Tibial artery (tissue), 4 donors: ENCODE results near the gene ERBB4.

Experiments used
- DNase-seq, 2 donors: peaks; one replicate each; pipeline ENCODE4 v3.0.0-alpha.2; 2019
- H3K27ac ChIP-seq, 2 donors: fragments of 200-600 bp; sonication (generic) in 1 of 2; 1 replicate in 1 of 2; 2 replicates in 1 of 2; pipeline ENCODE4 v1.5.1; 2018 to 2019; ENCODE audit warnings: mild to moderate bottlenecking in 1 of 2
- H3K27me3 ChIP-seq, 2 donors: fragments of 200-600 bp; sonication (generic) in 1 of 2; one replicate each; pipeline versions ENCODE4 v1.5.1 to v1.6.0; 2016 to 2019
- H3K36me3 ChIP-seq, 3 donors: fragments of 200-600 bp; sonication (generic) in 2 of 3; one replicate each; pipeline ENCODE4 v1.5.1; 2016 to 2019; ENCODE audit warnings: mild to moderate bottlenecking in 2 of 3
- H3K4me1 ChIP-seq, 4 donors: fragments of 200-600 bp; sonication (generic) in 2 of 4; 1 replicate in 3 of 4; 2 replicates in 1 of 4; pipeline ENCODE4 v1.5.1; 2016 to 2019
- H3K4me3 ChIP-seq, 2 donors: fragments of 200-600 bp; sonication (generic) in 1 of 2; 1 replicate in 1 of 2; 2 replicates in 1 of 2; pipeline ENCODE4 v1.5.1; 2018 to 2019; ENCODE audit warnings: mild to moderate bottlenecking in 2 of 2
- H3K9me3 ChIP-seq, 3 donors: fragments of 200-600 bp; sonication (generic) in 1 of 3; one replicate each; pipeline ENCODE4 v1.5.1; 2016 to 2019
- CTCF ChIP-seq, 2 experiments: fragments of 200-600 bp in 1 of 2; fragments of 450-650 bp in 1 of 2; IDR thresholded peaks; one replicate each; pipeline ENCODE4 v1.5.1; 2017 to 2019; ENCODE audit warnings: antibody characterized with exemption in 2 of 2, mild to moderate bottlenecking in 1 of 2, moderate library complexity in 1 of 2
- intact Hi-C: fragments of 100-400 bp; cut with DNase I; formaldehyde crosslinking; loops from one replicate; pipeline ENCODE4 v1.15.0; 2023; ENCODE audit warnings: low total_unique reads

The ERBB4 gene

GRCh38 chr2:212539072-212539880 lies 674 bp upstream of the ERBB4 start:
- no peaks in the 10 kb centered on the region for H3K36me3 ChIP-seq
- intact Hi-C loops, result no loop called here

GRCh38 chr2:212537726-212538304 lies 787 bp downstream of the ERBB4 start:
- Histone ChIP-seq H3K4me1 (peaks cover 0 to 34% (median 4%) of the 10 kb centered on the region in 4 donors), H3K36me3 (no peaks in the 10 kb centered on the region), H3K9me3 (no peaks in the 10 kb centered on the region), H3K27ac (peak overlapping the region; percentile 77 to 78), H3K27me3 (no peaks in the 10 kb centered on the region), H3K4me3 (peak overlapping the region; percentile 77 to 83)
- intact Hi-C loops, result no loop called here
- peak in 1 of 2 experiments; percentile 1 for TF ChIP-seq CTCF (IDR thresholded peaks at IDR 0.05)
- peak; percentile 23 to 69 for DNase-seq

More at GRCh38 chr2:212539072-212539880, 674 bp upstream of the ERBB4 start:
- Histone ChIP-seq H3K27ac (peak overlapping the region; percentile 77 to 78), H3K9me3 (no peaks in the 10 kb centered on the region), H3K27me3 (no peaks in the 10 kb centered on the region), H3K4me1 (peaks cover 0 to 22% (median 4%) of the 10 kb centered on the region in 4 donors), H3K4me3 (peak overlapping the region; percentile 77 to 83)
- no peak for TF ChIP-seq CTCF (IDR thresholded peaks at IDR 0.05)
- DNase-seq, result peak; percentile 81 to 92

GRCh38 chr2:212536817-212537725 lies 1.5 kb downstream of the ERBB4 start:
- Histone ChIP-seq H3K4me3 (peak overlapping the region; percentile 77 to 83), H3K27me3 (no peaks in the 10 kb centered on the region), H3K4me1 (peaks cover 0 to 41% (median 4%) of the 10 kb centered on the region in 4 donors), H3K9me3 (no peaks in the 10 kb centered on the region), H3K36me3 (no peaks in the 10 kb centered on the region), H3K27ac (peak overlapping the region; percentile 77 to 78)
- peak; percentile 28 to 65 for DNase-seq
- intact Hi-C loops, result no loop called here
- TF ChIP-seq CTCF (IDR thresholded peaks at IDR 0.05), result no peak

GRCh38 chr2:212535996-212536816 lies 2.4 kb downstream of the ERBB4 start:
- Histone ChIP-seq H3K4me3 (peak overlapping the region; percentile 77 to 83), H3K9me3 (no peaks in the 10 kb centered on the region)
- intact Hi-C loops, result no loop called here

More at GRCh38 chr2:212535996-212536816, 2.4 kb downstream of the ERBB4 start:
- peak overlapping the region; percentile 77 to 78 for H3K27ac ChIP-seq
- TF ChIP-seq CTCF (IDR thresholded peaks at IDR 0.05), result no peak
- no peaks in the 10 kb centered on the region for H3K27me3 ChIP-seq
- H3K36me3 ChIP-seq, result no peaks in the 10 kb centered on the region
- DNase-seq, result no peak
- H3K4me1 ChIP-seq, result peaks cover 0 to 44% (median 4%) of the 10 kb centered on the region in 4 donors
